Renal cortical epithelial cell (primary cell): ENCODE results near the gene PPP1R14B. TPM values are rescaled to one million over a fixed set of nuclear protein-coding genes. Genes with fewer than 3 reads are reported as not detected.

ENCODE experiments used
- DNase-seq: peaks from one replicate; pipeline ENCODE4 v3.0.0-alpha.2; 2011; ENCODE audit warnings: low read depth
- total RNA-seq: library from RNA; depleted of rRNA; stranded (reverse); fragments of >200 nt; gene quantifications from 2 replicates; pipeline ENCODE4 v1.2.3, GENCODE V29; 2014

Gene PPP1R14B
- total RNA-seq, 1 donor from 2014 or later, result 131 TPM

- DNase-seq, result no peak
Measured at GRCh38 chr11:64230985-64231365, 15.8 kb downstream of the PPP1R14B start.

GRCh38 chr11:64230171-64230984 lies 16.4 kb downstream of the PPP1R14B start, which contains the start of gene DNAJC4:
Gene DNAJC4 (plus strand): TSS chr11:64230548. CDS start chr11:64230855, 307 bp downstream.
- DNase-seq, result peak; percentile 85

GRCh38 chr11:64229744-64230170 lies 17.0 kb downstream of the PPP1R14B start:
- no peak for DNase-seq

- DNase-seq, result no peak
Measured at GRCh38 chr11:64229090-64229743, 17.5 kb downstream of the PPP1R14B start.

GRCh38 chr11:64227405-64227956 lies 19.3 kb downstream of the PPP1R14B start:
- no peak for DNase-seq

GRCh38 chr11:64226507-64227051 lies 20.2 kb downstream of the PPP1R14B start:
- DNase-seq, result no peak

- peak; percentile 37 for DNase-seq
Measured at GRCh38 chr11:64225608-64226506, 20.9 kb downstream of the PPP1R14B start, which contains the start of the genes NUDT22 and TRPT1. Gene NUDT22 (plus strand): TSS chr11:64226274. CDS start chr11:64226653, 379 bp downstream. Gene TRPT1 (minus strand): TSS chr11:64226186. CDS start chr11:64225860, 326 bp downstream.

GRCh38 chr11:64224891-64225607 lies 21.7 kb downstream of the PPP1R14B start:
- no peak for DNase-seq

GRCh38 chr11:64224151-64224890 lies 22.4 kb downstream of the PPP1R14B start:
- DNase-seq, result no peak

GRCh38 chr11:64223001-64223651 lies 23.6 kb downstream of the PPP1R14B start:
- DNase-seq, result no peak

- DNase-seq, result no peak
Measured at GRCh38 chr11:64222651-64223000, 24.1 kb downstream of the PPP1R14B start.

GRCh38 chr11:64220798-64221197 lies 25.9 kb downstream of the PPP1R14B start:
- DNase-seq, result no peak

- DNase-seq, result no peak
Measured at GRCh38 chr11:64220271-64220670, 26.5 kb downstream of the PPP1R14B start.

- DNase-seq, result no peak
Measured at GRCh38 chr11:64219755-64220154, 27.0 kb downstream of the PPP1R14B start.

GRCh38 chr11:64219354-64219684 lies 27.4 kb downstream of the PPP1R14B start:
- no peak for DNase-seq

GRCh38 chr11:64218628-64219353 lies 28.0 kb downstream of the PPP1R14B start:
- no peak for DNase-seq

- no peak for DNase-seq
Measured at GRCh38 chr11:64216879-64217278, 29.9 kb downstream of the PPP1R14B start.

GRCh38 chr11:64211181-64211872 lies 35.4 kb downstream of the PPP1R14B start:
- no peak for DNase-seq
